Measurements from ENCODE around the gene ASPSCR1.

Gene ASPSCR1

GRCh38 chr17:82001571-82002056 is 24.2 kb downstream of the ASPSCR1 start:
- no peak for DNase-seq

- no peak for DNase-seq
Measured at GRCh38 chr17:82003411-82004381, 26.3 kb downstream of the ASPSCR1 start.

- DNase-seq: no peak
Measured at GRCh38 chr17:82004517-82005455, 27.4 kb downstream of the ASPSCR1 start.

- no peak for DNase-seq
Measured at GRCh38 chr17:82005701-82006348, 28.4 kb downstream of the ASPSCR1 start.

- DNase-seq: no peak
Measured at GRCh38 chr17:82006468-82007227, 29.2 kb downstream of the ASPSCR1 start.

GRCh38 chr17:82007228-82007494 is 29.7 kb downstream of the ASPSCR1 start:
- no peak for DNase-seq

GRCh38 chr17:82007495-82008257 is 30.2 kb downstream of the ASPSCR1 start:
- DNase-seq: no peak

GRCh38 chr17:82008258-82008940 is 31.0 kb downstream of the ASPSCR1 start:
- DNase-seq: no peak

GRCh38 chr17:82008941-82009405 is 31.5 kb downstream of the ASPSCR1 start:
- DNase-seq: no peak

GRCh38 chr17:82009413-82009812 is 32.0 kb downstream of the ASPSCR1 start:
- DNase-seq: no peak

- no peak for DNase-seq
Measured at GRCh38 chr17:82010575-82011525, 33.4 kb downstream of the ASPSCR1 start.

GRCh38 chr17:82011617-82012187 is 34.3 kb downstream of the ASPSCR1 start:
- no peak for DNase-seq

- DNase-seq: no peak
Measured at GRCh38 chr17:82012261-82012639, 34.8 kb downstream of the ASPSCR1 start.

GRCh38 chr17:82012640-82013295 is 35.3 kb downstream of the ASPSCR1 start:
- DNase-seq: no peak

- no peak for DNase-seq
Measured at GRCh38 chr17:82013341-82013740, 35.9 kb downstream of the ASPSCR1 start.

- no peak for DNase-seq
Measured at GRCh38 chr17:82013772-82014321, 36.4 kb downstream of the ASPSCR1 start.

- no peak for DNase-seq
Measured at GRCh38 chr17:82014432-82014831, 37.0 kb downstream of the ASPSCR1 start.

- DNase-seq: no peak
Measured at GRCh38 chr17:82014971-82015310, 37.5 kb downstream of the ASPSCR1 start.

Measured in cortex of kidney (tissue), 1 donor.